GM10266 (cell line): ENCODE measurements around the gene MED25.

Experiments used
- DNase-seq: peaks from one replicate; pipeline ENCODE4 v3.0.0; 2012; ENCODE audit errors: extremely low spot score
- TF ChIP-seq, protein P1 (sequence below): IDR thresholded peaks from 2 replicates; pipeline ENCODE4 v1.5.1; 2012; ENCODE audit warnings: mild to moderate bottlenecking, low read depth; ENCODE audit not compliant: control insufficient read depth, insufficient read depth; ENCODE audit errors: missing control alignments

MED25 gene

DNA sequence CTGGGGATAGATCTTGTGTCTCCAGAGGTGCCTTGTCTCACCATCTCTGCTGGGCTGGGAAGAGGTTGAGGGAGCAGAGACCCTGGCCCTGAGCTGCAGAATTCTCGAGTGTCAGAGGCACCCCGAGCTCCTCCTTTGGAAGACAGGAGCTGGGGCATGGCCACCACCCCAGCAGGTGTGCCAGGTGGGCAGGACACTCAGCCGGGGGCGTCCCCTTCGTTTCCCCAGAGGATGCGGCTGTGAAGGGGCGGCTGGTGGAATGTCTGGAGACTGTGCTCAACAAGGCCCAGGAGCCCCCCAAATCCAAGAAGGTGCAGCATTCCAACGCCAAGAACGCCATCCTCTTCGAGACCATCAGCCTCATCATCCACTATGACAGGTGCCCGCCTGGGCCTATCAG is 19.5 kb upstream of the MED25 start:
- TF ChIP-seq, protein P1, sequence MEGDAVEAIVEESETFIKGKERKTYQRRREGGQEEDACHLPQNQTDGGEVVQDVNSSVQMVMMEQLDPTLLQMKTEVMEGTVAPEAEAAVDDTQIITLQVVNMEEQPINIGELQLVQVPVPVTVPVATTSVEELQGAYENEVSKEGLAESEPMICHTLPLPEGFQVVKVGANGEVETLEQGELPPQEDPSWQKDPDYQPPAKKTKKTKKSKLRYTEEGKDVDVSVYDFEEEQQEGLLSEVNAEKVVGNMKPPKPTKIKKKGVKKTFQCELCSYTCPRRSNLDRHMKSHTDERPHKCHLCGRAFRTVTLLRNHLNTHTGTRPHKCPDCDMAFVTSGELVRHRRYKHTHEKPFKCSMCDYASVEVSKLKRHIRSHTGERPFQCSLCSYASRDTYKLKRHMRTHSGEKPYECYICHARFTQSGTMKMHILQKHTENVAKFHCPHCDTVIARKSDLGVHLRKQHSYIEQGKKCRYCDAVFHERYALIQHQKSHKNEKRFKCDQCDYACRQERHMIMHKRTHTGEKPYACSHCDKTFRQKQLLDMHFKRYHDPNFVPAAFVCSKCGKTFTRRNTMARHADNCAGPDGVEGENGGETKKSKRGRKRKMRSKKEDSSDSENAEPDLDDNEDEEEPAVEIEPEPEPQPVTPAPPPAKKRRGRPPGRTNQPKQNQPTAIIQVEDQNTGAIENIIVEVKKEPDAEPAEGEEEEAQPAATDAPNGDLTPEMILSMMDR, result no peak
- DNase-seq, result no peak

DNA sequence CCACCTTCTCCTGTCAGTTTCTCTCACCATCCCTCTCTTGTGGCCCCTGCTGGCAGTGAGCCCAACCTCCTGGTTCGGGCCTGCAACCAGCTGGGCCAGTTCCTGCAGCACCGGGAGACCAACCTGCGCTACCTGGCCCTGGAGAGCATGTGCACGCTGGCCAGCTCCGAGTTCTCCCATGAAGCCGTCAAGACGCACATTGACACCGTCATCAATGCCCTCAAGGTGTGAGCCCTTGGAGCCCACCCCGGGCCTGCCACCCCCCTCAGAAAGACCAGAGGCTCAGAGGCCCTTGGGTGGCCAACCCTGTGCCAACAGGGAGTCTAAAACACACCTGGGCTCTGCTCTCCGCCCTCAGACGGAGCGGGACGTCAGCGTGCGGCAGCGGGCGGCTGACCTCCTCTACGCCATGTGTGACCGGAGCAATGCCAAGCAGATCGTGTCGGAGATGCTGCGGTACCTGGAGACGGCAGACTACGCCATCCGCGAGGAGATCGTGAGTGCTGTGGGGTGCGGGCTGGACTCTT is 18.8 kb upstream of the MED25 start:
- TF ChIP-seq, protein P1, result no peak

DNA sequence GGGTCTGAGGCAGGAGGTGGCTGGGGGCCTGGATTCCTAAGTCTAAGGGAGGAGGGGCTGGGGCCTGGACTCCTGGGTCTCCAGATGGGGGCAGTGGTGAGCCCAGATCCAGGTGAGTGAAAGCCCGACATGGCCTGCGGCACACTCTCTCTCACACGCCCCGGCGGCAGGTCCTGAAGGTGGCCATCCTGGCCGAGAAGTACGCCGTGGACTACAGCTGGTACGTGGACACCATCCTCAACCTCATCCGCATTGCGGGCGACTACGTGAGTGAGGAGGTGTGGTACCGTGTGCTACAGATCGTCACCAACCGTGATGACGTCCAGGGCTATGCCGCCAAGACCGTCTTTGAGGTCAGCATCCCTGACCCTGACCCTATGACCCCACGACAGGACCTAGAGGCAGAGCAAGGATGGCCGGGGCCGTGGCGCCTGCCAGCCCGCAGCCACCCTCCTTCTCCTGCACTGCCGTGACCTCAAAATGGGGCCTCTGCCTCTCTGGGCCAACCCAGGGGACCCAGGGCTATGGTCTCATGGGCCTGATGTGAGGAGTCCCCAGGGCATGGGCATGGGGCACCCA is 18.2 kb upstream of the MED25 start:
- no peak for DNase-seq
- TF ChIP-seq, protein P1, result no peak

More for the DNA sequence above, 18.8 kb upstream of the MED25 start:
- DNase-seq, result no peak

DNA sequence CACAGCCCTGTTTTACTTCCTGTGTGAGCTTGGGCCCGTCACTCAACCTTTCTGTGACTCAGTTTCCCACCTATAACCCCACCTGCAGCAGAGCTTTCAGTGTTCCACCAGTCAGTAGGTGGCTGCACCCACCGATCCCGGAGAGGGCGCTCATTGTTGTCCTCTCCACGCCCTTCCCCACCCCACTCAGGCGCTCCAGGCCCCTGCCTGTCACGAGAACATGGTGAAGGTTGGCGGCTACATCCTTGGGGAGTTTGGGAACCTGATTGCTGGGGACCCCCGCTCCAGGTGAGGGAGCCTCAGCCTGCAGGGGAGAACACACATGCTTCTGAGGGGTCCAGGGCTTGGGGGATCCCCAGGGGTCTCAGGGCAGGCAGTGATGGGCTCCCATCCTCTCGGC is 17.3 kb upstream of the MED25 start:
- TF ChIP-seq, protein P1, result no peak
- DNase-seq, result no peak

DNA sequence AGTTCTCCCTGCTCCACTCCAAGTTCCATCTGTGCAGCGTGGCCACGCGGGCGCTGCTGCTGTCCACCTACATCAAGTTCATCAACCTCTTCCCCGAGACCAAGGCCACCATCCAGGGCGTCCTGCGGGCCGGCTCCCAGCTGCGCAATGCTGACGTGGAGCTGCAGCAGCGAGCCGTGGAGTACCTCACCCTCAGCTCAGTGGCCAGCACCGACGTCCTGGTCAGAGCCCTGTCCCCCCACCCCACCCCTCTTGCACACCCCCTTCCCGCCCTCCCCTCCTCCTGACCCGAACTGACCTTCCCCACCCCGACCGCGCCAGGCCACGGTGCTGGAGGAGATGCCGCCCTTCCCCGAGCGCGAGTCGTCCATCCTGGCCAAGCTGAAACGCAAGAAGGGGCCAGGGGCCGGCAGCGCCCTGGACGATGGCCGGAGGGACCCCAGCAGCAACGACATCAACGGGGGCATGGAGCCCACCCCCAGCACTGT is 16.6 kb upstream of the MED25 start:
- TF ChIP-seq, protein P1, result no peak
- no peak for DNase-seq

DNA sequence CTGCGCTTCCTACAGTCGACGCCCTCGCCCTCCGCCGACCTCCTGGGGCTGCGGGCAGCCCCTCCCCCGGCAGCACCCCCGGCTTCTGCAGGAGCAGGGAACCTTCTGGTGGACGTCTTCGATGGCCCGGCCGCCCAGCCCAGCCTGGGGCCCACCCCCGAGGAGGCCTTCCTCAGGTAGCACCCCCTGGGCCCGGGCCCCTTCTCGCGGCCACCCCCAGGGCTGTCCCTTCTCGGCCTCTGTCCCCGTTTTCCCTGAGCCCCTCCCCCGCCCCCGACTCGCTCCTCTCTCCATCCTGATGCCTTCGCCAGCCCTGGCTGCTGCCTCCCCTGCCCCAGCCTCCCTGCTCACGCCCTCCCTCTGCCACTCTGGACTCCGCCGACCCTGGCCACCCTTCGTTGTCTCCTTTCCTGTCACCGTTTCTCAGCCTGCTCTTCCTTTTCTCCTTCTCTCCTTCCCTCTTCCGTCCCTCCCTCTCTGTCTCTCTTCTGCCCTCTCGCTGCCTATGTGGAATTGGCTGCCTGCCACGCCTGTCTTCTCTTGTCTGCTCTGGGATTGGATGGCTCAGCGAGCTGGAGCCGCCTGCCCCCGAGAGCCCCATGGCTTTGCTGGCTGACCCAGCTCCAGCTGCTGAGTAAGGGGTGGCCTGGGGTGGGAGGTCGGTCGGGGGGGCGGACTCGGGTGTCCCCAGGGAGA is 16.0 kb upstream of the MED25 start:
- TF ChIP-seq, protein P1, result no peak
- DNase-seq, result no peak

DNA sequence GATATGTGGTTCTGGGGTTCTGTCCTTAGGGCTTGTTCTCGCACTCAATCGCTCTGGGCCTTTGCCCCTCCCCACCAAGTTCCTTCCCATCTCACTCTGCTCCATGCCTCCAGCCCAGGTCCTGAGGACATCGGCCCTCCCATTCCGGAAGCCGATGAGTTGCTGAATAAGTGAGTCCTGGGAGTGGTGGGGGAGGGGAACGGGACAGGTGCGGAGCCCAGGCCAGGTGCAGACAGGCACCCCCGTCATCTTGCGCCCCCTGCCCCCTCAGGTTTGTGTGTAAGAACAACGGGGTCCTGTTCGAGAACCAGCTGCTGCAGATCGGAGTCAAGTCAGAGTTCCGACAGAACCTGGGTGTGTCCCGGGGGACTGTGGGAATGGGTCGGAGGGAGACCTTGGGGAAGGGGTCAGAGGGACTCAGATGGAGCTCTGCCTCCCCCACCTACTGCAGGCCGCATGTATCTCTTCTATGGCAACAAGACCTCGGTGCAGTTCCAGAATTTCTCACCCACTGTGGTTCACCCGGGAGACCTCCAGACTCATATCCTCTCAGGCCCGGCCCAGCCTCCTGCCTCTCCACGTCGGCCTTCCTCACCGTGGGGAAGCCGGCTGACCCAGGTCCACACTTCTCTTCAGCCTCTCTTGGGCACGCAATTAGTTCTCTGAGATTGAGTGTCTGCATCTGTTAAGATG is 15.1 kb upstream of the MED25 start:
- DNase-seq, result no peak
- TF ChIP-seq, protein P1, result no peak
